Stimulated activated CD8-positive, alpha-beta memory T cell treated with anti-CD3 and anti-CD28 coated beads, Interleukin-4, amount 100 ng/mL, for 1 hour (primary cell): ENCODE results near the gene FKBP11.

ENCODE experiments used
- DNase-seq, 2 donors: peaks; one replicate each; pipeline ENCODE4 v3.0.0-alpha.2; 2020; ENCODE audit warnings: low read depth in 2 of 2, low spot score in 1 of 2

The FKBP11 gene

GRCh38 chr12:48956279-48957140 lies 31.2 kb upstream of the FKBP11 start:
- DNase-seq = no peak

DNA sequence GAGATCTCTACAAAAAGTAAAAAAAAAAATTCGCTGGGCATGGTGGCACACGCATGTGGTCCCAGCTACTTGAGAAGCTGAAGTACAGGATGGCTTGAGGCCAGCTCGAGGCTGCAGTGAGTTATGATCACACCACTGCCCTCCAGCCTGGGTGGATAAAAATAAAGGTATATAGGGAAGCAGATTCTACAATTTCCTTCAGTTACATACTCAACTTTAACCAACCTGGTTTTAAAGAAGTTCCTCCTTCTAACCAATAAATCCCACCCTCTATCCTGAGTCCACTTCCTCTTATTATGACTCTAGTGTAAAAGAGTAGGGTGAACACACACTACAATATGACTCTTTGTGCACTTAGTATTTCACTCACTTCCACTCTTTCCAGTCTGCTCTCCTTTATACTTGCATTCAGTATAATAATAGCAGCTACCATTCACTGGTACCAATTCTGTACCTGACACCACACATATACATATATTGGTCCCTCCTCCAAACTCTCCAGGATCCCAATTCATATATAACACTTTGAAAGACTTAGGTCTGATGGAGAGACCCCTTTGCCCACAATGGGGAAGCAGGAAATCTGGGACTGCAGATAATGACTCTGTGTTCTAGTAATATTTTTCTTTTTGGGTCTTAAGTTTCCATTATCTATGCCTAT lies 29.7 kb upstream of the FKBP11 start:
- DNase-seq = no peak

GRCh38 chr12:48954061-48954460 lies 28.8 kb upstream of the FKBP11 start:
- no peak for DNase-seq

- no peak for DNase-seq
These were observed 27.4 kb upstream of the FKBP11 start for GRCh38 chr12:48952691-48953090.

- no peak for DNase-seq
These were observed 22.4 kb upstream of the FKBP11 start for GRCh38 chr12:48947727-48948126.

DNA sequence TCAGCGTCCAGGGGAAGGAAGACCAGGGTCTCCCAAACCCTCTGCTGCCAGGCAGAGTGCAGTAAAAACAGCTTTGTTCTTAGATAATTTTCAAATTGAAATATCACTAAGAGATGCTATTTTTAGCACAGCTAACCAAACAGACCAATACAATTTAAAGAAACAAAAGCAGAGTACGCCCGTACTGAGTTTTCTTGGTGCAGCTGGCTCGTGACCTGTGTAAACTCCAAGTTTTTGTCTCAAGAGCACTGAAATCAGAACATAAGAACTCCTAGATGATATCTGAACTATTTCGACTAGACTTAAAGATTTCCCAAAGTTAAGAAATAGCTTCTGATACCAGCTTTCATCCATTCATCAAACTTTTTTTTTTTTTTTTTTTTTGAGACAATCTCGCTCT lies 21.7 kb upstream of the FKBP11 start:
- DNase-seq = no peak

GRCh38 chr12:48946205-48946604 lies 20.9 kb upstream of the FKBP11 start:
- DNase-seq = no peak

GRCh38 chr12:48943221-48943620 lies 17.9 kb upstream of the FKBP11 start:
- DNase-seq = no peak

GRCh38 chr12:48940181-48940580 lies 14.9 kb upstream of the FKBP11 start:
- no peak for DNase-seq

- no peak for DNase-seq
These were observed 13.5 kb upstream of the FKBP11 start for GRCh38 chr12:48938805-48939204.

GRCh38 chr12:48937170-48937569 lies 11.9 kb upstream of the FKBP11 start:
- no peak for DNase-seq

DNA sequence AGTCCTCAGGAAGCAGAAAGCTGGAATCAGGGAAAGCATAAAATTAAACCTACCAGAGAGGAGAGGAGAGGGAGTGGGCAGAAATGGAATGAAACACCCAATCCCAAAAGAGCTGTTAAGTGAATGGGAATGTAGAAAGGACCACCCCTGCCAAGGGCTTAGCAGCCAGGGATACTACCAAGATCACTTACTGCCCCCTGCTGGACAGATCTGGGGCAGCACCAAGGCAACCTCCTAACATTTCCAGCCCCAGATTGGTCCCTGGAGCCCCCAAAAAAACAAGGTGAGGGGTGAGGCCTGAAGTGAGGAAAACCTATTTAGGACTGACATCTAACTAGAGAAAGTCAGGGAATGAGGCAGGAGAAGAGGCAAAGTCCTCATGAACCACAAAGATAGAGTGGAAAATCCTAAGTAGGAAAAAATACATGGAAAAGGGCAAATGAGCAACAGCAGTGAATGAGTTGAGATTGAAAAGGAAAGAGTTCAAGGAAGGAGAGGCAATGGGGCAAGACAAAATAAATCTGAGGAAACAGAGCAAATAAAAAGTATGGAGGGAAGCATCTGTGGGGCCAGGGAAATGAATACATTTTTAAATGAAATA lies 11.2 kb upstream of the FKBP11 start:
- DNase-seq = peak; percentile 69 to 70

DNA sequence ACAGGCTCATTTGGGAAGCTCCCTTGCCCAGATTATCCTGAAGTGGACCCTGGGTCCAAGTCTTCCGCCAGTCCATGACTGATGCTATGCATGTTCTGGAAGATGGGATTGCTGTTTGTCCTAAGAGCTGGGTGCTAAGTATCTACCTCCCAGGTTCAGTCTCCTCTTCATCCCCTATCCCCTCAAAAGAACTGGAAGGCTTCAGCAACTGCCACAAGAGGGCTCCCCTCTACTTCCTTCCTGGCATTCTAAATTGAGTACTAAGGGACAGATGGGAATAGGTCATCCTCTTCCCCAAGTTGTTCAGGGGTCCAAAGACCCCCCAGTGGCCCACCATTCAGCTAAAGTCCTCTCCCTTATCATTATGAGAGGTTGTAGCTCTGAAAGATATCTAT lies 9.0 kb upstream of the FKBP11 start:
- DNase-seq = no peak

DNA sequence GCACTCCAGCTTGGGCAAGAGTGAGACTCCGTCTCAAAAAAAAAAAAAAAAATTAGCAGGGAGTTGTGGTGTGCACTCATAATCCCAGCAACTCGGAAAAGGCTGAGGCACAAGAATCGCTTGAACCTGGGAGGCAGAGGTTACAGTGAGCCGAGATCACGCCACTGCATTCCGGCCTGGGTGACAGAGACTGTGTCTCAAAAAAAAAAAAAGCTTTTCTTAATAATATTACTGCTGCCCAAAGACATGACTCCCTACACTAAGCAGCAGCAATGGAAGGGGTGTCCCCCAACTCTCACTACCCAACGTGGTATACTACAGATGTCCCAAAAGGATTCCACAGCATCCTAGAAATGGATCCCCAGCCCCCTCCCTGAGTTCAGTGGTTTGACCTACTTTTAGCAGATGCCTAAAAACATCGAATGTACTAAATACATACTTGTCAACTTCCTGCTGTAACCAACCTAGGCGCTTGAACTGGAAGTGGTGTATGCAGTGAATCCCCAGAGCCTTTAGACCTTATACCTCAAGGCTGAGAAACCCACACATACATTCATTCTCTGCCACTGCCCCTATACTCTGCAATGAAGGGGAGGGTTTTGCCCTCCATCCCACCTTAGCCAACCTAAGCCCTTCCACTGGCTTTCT lies 8.5 kb upstream of the FKBP11 start:
- no peak for DNase-seq

- DNase-seq = no peak
These were observed 7.6 kb upstream of the FKBP11 start for GRCh38 chr12:48932878-48933277.

GRCh38 chr12:48930475-48930874 lies 5.2 kb upstream of the FKBP11 start:
- DNase-seq = no peak

DNA sequence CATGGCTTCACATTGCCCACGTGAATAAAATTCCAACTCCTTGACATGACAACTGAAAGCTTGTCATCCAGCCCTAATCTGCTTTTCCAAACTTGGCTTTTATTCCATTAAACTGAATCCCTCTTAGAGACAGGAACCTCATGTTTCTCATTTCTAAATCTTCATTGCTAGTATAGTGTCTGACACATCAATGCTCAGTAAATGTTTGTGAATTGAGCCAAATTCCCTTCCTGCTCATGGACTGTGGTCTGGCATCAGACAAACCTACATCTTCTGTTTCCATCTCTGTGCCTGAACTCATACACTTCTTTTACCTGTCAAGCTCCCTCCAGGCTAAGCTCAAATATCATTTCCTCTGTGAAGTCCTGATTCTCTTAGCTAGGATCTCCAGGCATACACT lies 4.3 kb upstream of the FKBP11 start:
- DNase-seq = no peak

DNA sequence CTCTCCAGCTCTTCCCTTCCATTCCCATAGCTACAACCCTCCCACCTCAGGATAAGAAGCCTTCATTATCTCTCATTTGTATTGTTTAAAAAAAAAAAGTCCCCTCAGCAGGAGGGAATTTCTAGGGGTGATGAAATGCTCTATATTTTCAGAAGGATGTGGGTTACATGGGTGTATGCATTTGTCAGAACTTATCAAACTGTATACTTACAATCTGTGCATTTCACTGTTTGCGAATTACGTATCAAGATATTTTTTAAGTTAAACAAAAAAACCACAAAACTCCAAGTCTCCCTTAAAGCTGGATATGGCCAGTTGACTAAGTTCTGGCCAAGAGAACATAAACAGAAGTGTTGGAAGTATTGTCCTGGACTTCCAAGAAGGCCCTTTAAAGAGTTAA lies 2.0 kb upstream of the FKBP11 start:
- no peak for DNase-seq

GRCh38 chr12:48924617-48925303 lies 532 bp downstream of the FKBP11 start:
- peak; percentile 39 to 61 for DNase-seq

DNA sequence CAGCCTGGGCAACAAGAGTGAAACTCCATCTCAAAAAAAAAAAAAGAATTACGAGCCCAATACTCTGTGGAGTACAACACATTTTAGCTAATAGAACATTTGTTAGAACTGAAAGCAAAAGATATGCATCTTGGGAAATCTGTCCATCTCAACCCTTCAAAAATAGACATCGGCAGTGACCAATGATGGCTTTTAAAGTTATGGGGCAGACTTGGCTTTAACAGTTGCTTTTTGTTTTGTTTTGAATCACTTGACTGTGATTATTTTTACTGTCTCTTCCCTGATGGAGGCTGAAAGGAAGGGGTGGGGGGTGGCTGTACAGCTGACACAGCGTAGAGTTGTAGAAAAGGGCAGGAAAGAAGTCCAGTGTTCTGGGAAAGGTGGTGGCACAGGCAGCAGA lies 2.2 kb downstream of the FKBP11 start:
- DNase-seq = no peak

- DNase-seq = no peak
These were observed 7.3 kb downstream of the FKBP11 start for GRCh38 chr12:48917857-48918537.
